Endothelial cell of umbilical vein (primary cell): ENCODE results near the gene ATP1A4. TPM values are rescaled to one million over a fixed set of nuclear protein-coding genes. Genes with fewer than 3 reads are reported as not detected.

ENCODE experiments used
- BruUV-seq: library from RNA; stranded (reverse); fragments of 400-500 nt; replicated peaks from 2 replicates; lab custom pipeline; 2021; lab: Mats Ljungman, UMichigan
- CTCF ChIA-PET: fragments of 300-600, 350-600 bp; sonication (Branson Sonifier 250); formaldehyde crosslinking; loops from one replicate; lab custom pipeline; 2021; ENCODE audit warnings: antibody characterized with exemption, inconsistent platforms; lab: Charles Lee
- POLR2A ChIA-PET: fragments of 300-600, 350-600 bp; sonication (Branson Sonifier 250); formaldehyde crosslinking; loops from one replicate; lab custom pipeline; 2021; ENCODE audit warnings: antibody characterized with exemption, inconsistent platforms; lab: Charles Lee
- DNase-seq: peaks from one replicate; pipeline ENCODE4 v3.0.0-alpha.2; 2011; ENCODE audit warnings: low read depth, low spot score
- FAIRE-seq: peaks from 2 replicates; lab custom pipeline; 2011; peaks lifted over from hg19 to GRCh38; lab: Jason Lieb, UNC
- H2AFZ ChIP-seq: 2 replicates; pipeline ENCODE4 v1.6.0; 2012; ENCODE audit warnings: low read depth, low read length, control low read depth, inconsistent platforms
- H3K27ac ChIP-seq: 2 replicates; pipeline ENCODE4 v1.5.1; 2011; ENCODE audit warnings: low read depth, mild to moderate bottlenecking, control low read depth, low read length, moderate library complexity; ENCODE audit not compliant: insufficient read depth
- H3K27me3 ChIP-seq, 2 experiments: 2 replicates each; pipeline versions ENCODE4 v1.6.0 to v1.6.1; 2011; ENCODE audit warnings: low read length in 2 of 2, mixed read lengths in 1 of 2; ENCODE audit not compliant: control insufficient read depth in 2 of 2, insufficient read depth in 2 of 2
- H3K36me3 ChIP-seq, 2 experiments: 2 replicates in 1 of 2; 3 replicates in 1 of 2; pipeline ENCODE4 v1.5.1; 2011; ENCODE audit warnings: low read length in 2 of 2, mild to moderate bottlenecking in 1 of 2, moderate library complexity in 1 of 2; ENCODE audit not compliant: control insufficient read depth in 2 of 2, insufficient read depth in 2 of 2; ENCODE audit errors: extremely low read depth in 1 of 2
- H3K4me1 ChIP-seq: 3 replicates; pipeline ENCODE4 v1.5.1; 2011; ENCODE audit warnings: mild to moderate bottlenecking, low read length; ENCODE audit not compliant: control insufficient read depth, insufficient read depth; ENCODE audit errors: extremely low read depth
- H3K4me2 ChIP-seq: 2 replicates; pipeline ENCODE4 v1.6.1; 2011; ENCODE audit warnings: low read length, control low read depth, mixed read lengths; ENCODE audit not compliant: insufficient read depth
- H3K4me3 ChIP-seq, 3 experiments: fragments of 200-600 bp in 1 of 3; sonication (generic), shearing (Covaris generic) in 1 of 3; replicated peaks in 1 of 3; 2 replicates each; pipeline ENCODE4 v1.5.1; 2011 to 2016; ENCODE audit warnings: control low read depth in 3 of 3, low read length in 3 of 3, mild to moderate bottlenecking in 2 of 3, inconsistent platforms in 1 of 3, low read depth in 1 of 3, moderate library complexity in 1 of 3; ENCODE audit not compliant: insufficient read depth in 1 of 3
- H3K79me2 ChIP-seq: 2 replicates; pipeline ENCODE4 v1.6.0; 2012; ENCODE audit warnings: low read length, inconsistent platforms; ENCODE audit not compliant: control insufficient read depth, insufficient read depth
- H3K9ac ChIP-seq: replicated peaks from 2 replicates; pipeline ENCODE3; 2011; ENCODE audit warnings: low read length, control low read depth; ENCODE audit not compliant: insufficient read depth; ENCODE audit errors: extremely low read depth
- H3K9me1 ChIP-seq: replicated peaks from 3 replicates; pipeline ENCODE4 v1.6.0; 2011; ENCODE audit warnings: mild to moderate bottlenecking, low read length; ENCODE audit not compliant: control insufficient read depth, insufficient read depth; ENCODE audit errors: extremely low read depth
- H3K9me3 ChIP-seq: replicated peaks from 2 replicates; pipeline ENCODE4 v1.5.1; 2012; ENCODE audit warnings: low read length, inconsistent platforms; ENCODE audit not compliant: control insufficient read depth, insufficient read depth
- H4K20me1 ChIP-seq: replicated peaks from 2 replicates; pipeline ENCODE3; 2011; ENCODE audit warnings: mild to moderate bottlenecking, low read length; ENCODE audit not compliant: control insufficient read depth, insufficient read depth; ENCODE audit errors: extremely low read depth
- FOS ChIP-seq: IDR thresholded peaks from 2 replicates; pipeline ENCODE4 v1.6.1; 2011; ENCODE audit warnings: mild to moderate bottlenecking, low read length, moderate library complexity, borderline replicate concordance; ENCODE audit not compliant: insufficient read depth
- GATA2 ChIP-seq: IDR thresholded peaks from 2 replicates; pipeline ENCODE4 v1.7.0; 2011; ENCODE audit warnings: low read depth, mild to moderate bottlenecking, moderate library complexity, mixed read lengths, low read length; ENCODE audit not compliant: insufficient read length, insufficient read depth
- MYC ChIP-seq: IDR thresholded peaks from one replicate; pipeline ENCODE4 v1.6.1; 2011; ENCODE audit warnings: mild to moderate bottlenecking, low read depth, low read length
- POLR2A ChIP-seq: IDR thresholded peaks from 2 replicates; pipeline ENCODE4 v1.6.1; 2012; ENCODE audit warnings: low read depth, mild to moderate bottlenecking, control low read depth, low read length
- dilution Hi-C: fragments of 300-500 bp; cut with MboI; formaldehyde crosslinking; loops from one replicate; pipeline ENCODE4 v1.15.0; 2019; ENCODE audit warnings: low sequenced_read_pairs; ENCODE audit not compliant: extremely low pct_ligation_motif_present
- intact Hi-C: fragments of 100-400 bp; cut with micrococcal nuclease; formaldehyde crosslinking; loops from one replicate; pipeline ENCODE4 v1.10.0; 2022
- polyA plus RNA-seq, 4 experiments: library from polyadenylated mRNA; depleted of rRNA in 3 of 4; stranded (reverse) in 3 of 4; unstranded in 1 of 4; fragments of >200 nt; gene quantifications; 2 replicates each; pipeline versions ENCODE4 v1.2.1 to v1.2.3, GENCODE V29; 2011 to 2012; ENCODE audit warnings: missing spikeins in 1 of 4
- total RNA-seq: library from RNA; stranded (reverse); gene quantifications from 2 replicates; pipeline ENCODE4 v1.2.3, GENCODE V29; 2021
- TF ChIP-seq, protein P1 (sequence below), 2 donors: IDR thresholded peaks; 1 replicate in 1 of 2; 2 replicates in 1 of 2; pipeline ENCODE4 v1.5.1; 2011; ENCODE audit warnings: low read length in 2 of 2, mild to moderate bottlenecking in 2 of 2, moderate library complexity in 2 of 2, control low read depth in 1 of 2, inconsistent platforms in 1 of 2, low read depth in 1 of 2; ENCODE audit not compliant: insufficient read depth in 1 of 2; ENCODE audit errors: extremely low read depth in 1 of 2
- TF ChIP-seq, protein P2 (sequence below): IDR thresholded peaks from 2 replicates; pipeline ENCODE4 v1.6.1; 2011; ENCODE audit not compliant: insufficient read depth, insufficient read length

ATP1A4 gene
- total and polyA plus RNA-seq, 2 donors (not counting 3 experiments of a cell fraction or from before 2014, with no cell fraction given) = not detected

DNA sequence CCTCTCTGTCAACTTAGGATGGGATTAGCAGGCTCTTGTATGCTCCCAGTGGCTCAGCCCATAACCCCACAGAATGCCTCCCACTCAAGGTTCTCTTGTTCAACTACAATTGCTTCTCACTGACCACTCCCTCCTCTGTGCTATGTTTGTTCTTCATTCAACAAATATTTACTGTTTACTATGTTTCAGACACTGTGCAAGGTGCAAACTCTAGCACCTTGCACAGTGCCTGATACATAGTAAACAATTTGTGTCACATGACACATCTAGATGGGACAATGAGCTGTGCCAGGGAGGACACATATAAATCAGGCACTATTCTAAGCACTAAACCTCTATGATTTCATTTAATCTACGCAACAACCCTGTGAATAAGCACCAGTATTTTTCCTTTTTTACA is 20.5 kb upstream of the ATP1A4 start:
- H3K9me1 ChIP-seq = no peaks in the 10 kb centered on the region
- H2AFZ ChIP-seq = no peak overlapping the region
- TF ChIP-seq, protein P1, sequence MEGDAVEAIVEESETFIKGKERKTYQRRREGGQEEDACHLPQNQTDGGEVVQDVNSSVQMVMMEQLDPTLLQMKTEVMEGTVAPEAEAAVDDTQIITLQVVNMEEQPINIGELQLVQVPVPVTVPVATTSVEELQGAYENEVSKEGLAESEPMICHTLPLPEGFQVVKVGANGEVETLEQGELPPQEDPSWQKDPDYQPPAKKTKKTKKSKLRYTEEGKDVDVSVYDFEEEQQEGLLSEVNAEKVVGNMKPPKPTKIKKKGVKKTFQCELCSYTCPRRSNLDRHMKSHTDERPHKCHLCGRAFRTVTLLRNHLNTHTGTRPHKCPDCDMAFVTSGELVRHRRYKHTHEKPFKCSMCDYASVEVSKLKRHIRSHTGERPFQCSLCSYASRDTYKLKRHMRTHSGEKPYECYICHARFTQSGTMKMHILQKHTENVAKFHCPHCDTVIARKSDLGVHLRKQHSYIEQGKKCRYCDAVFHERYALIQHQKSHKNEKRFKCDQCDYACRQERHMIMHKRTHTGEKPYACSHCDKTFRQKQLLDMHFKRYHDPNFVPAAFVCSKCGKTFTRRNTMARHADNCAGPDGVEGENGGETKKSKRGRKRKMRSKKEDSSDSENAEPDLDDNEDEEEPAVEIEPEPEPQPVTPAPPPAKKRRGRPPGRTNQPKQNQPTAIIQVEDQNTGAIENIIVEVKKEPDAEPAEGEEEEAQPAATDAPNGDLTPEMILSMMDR (IDR thresholded peaks at IDR 0.05; ENCODE audit: extremely low read depth in 1 of 2, insufficient read depth in 1 of 2, low read depth in 1 of 2, low read length in 2 of 2) = no peak
- TF ChIP-seq POLR2A = no peak
- TF ChIP-seq FOS = no peak
- no peak for TF ChIP-seq GATA2
- TF ChIP-seq, protein P2, sequence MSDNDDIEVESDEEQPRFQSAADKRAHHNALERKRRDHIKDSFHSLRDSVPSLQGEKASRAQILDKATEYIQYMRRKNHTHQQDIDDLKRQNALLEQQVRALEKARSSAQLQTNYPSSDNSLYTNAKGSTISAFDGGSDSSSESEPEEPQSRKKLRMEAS = no peak
- no peak for TF ChIP-seq MYC
- no peaks in the 10 kb centered on the region for H4K20me1 ChIP-seq
- no peaks in the 10 kb centered on the region for H3K4me1 ChIP-seq
- H3K36me3 ChIP-seq = no peaks in the 10 kb centered on the region
- H3K4me2 ChIP-seq = no peak overlapping the region
- intact Hi-C loops (no loop called here), dilution Hi-C loops (no loop called here)
- H3K27ac ChIP-seq = no peak overlapping the region
- BruUV-seq = no TSS peak
- no peak overlapping the region for H3K4me3 ChIP-seq
- H3K9ac ChIP-seq = no peak overlapping the region
- no peaks in the 10 kb centered on the region for H3K27me3 ChIP-seq
- POLR2A ChIA-PET = no interaction called here
- DNase-seq = no peak
- no peaks in the 10 kb centered on the region for H3K9me3 ChIP-seq
- CTCF ChIA-PET = interaction anchor here (1.0 to 1.1 kb wide), 2 partner anchors 22 to 121 kb away, joined by 3 to 5 read pairs; no protein-coding TSS in a partner anchor
- H3K79me2 ChIP-seq = no peaks in the 10 kb centered on the region
- no peak for FAIRE-seq
